Ishikawa (cell line): ENCODE data around the gene SERGEF.

Experiments used
- CEBPB ChIP-seq: IDR thresholded peaks from 2 replicates; pipeline ENCODE4 v1.6.1; 2012
- CREB1 ChIP-seq: IDR thresholded peaks from 2 replicates; pipeline ENCODE4 v1.6.1; 2012; ENCODE audit warnings: low read depth
- EGR1 ChIP-seq: IDR thresholded peaks from 2 replicates; pipeline ENCODE4 v1.6.1; 2012
- EP300 ChIP-seq: IDR thresholded peaks from 2 replicates; pipeline ENCODE4 v1.6.1; 2012; ENCODE audit warnings: borderline replicate concordance
- FOXM1 ChIP-seq: IDR thresholded peaks from 2 replicates; pipeline ENCODE4 v1.6.1; 2012; ENCODE audit warnings: low read depth, borderline replicate concordance
- MAX ChIP-seq: IDR thresholded peaks from 2 replicates; pipeline ENCODE4 v1.6.1; 2012
- NFIC ChIP-seq: IDR thresholded peaks from 2 replicates; pipeline ENCODE4 v1.6.1; 2012
- RAD21 ChIP-seq: IDR thresholded peaks from 2 replicates; pipeline ENCODE4 v1.6.1; 2012; ENCODE audit warnings: low read depth
- REST ChIP-seq: IDR thresholded peaks from 2 replicates; pipeline ENCODE4 v1.6.1; 2012; ENCODE audit warnings: low read depth, mild to moderate bottlenecking
- TAF1 ChIP-seq: IDR thresholded peaks from 2 replicates; pipeline ENCODE4 v1.6.1; 2012; ENCODE audit warnings: low read depth, mild to moderate bottlenecking
- TCF12 ChIP-seq: IDR thresholded peaks from 2 replicates; pipeline ENCODE4 v1.6.1; 2012; ENCODE audit warnings: low read depth
- TEAD4 ChIP-seq: IDR thresholded peaks from 2 replicates; pipeline ENCODE4 v1.6.1; 2012
- YY1 ChIP-seq: IDR thresholded peaks from 2 replicates; pipeline ENCODE4 v1.6.1; 2012; ENCODE audit warnings: low read depth
- ZBTB7A ChIP-seq: IDR thresholded peaks from 2 replicates; pipeline ENCODE4 v1.6.1; 2012; ENCODE audit warnings: low read depth
- TF ChIP-seq, protein P1 (sequence below): IDR thresholded peaks from 2 replicates; pipeline ENCODE4 v1.6.1; 2012

The SERGEF gene

GRCh38 chr11:17743808-17744119 is 269.1 kb downstream of the SERGEF start:
- TF ChIP-seq EGR1 (no peak), NFIC (no peak), CREB1 (no peak), TAF1 (no peak), MAX (no peak), REST (no peak), YY1 (no peak), EP300 (no peak), FOXM1 (no peak), RAD21 (no peak), TEAD4 (no peak), TCF12 (no peak), ZBTB7A (no peak), CEBPB (no peak)
- TF ChIP-seq, protein P1, sequence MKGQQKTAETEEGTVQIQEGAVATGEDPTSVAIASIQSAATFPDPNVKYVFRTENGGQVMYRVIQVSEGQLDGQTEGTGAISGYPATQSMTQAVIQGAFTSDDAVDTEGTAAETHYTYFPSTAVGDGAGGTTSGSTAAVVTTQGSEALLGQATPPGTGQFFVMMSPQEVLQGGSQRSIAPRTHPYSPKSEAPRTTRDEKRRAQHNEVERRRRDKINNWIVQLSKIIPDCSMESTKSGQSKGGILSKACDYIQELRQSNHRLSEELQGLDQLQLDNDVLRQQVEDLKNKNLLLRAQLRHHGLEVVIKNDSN = no peak

- no peak for TF ChIP-seq MAX
- no peak for TF ChIP-seq TCF12
- TF ChIP-seq NFIC = no peak
- TF ChIP-seq, protein P1 = no peak
- TF ChIP-seq REST = no peak
- no peak for TF ChIP-seq YY1
- no peak for TF ChIP-seq TAF1
- no peak for TF ChIP-seq EP300
- TF ChIP-seq FOXM1 = no peak
- no peak for TF ChIP-seq CREB1
- no peak for TF ChIP-seq CEBPB
- no peak for TF ChIP-seq ZBTB7A
- TF ChIP-seq RAD21 = no peak
- TF ChIP-seq TEAD4 = no peak
Measured at GRCh38 chr11:17743026-17743807, 269.6 kb downstream of the SERGEF start.

- TF ChIP-seq, protein P1 = no peak
- TF ChIP-seq CEBPB = no peak
Measured at GRCh38 chr11:17742019-17742418, 270.8 kb downstream of the SERGEF start.

GRCh38 chr11:17741487-17741886 is 271.4 kb downstream of the SERGEF start:
- no peak for TF ChIP-seq RAD21
- TF ChIP-seq MAX = no peak
- TF ChIP-seq REST = no peak
- no peak for TF ChIP-seq EP300
